ENCODE results near the gene MYL4. TPM values are rescaled to one million over a fixed set of nuclear protein-coding genes. Genes with fewer than 3 reads are reported as not detected.
"Not testable (repeated sequence)": the region's sequence is repeated elsewhere in the genome, so short reads cannot be mapped to it uniquely, and the experiment has no call there.

The MYL4 gene
- total RNA-seq, 1 experiment from 2014 or later = 1.6 TPM

GRCh38 chr17:47170710-47171109 is 38.4 kb upstream of the MYL4 start:
- CTCF ChIA-PET = interaction anchor here (0.6 kb wide), 1 partner anchor 1525 kb away, joined by 10 read pairs; no protein-coding TSS in a partner anchor
- Histone ChIP-seq H3K9me3 (ENCODE audit: low read length) (no peaks in the 10 kb centered on the region), H3K27me3 (ENCODE audit: low read length) (no peaks in the 10 kb centered on the region), H3K9ac (ENCODE audit: low read length) (no peak overlapping the region), H3K4me3 (ENCODE audit: low read length) (no peak overlapping the region), H3K4me1 (ENCODE audit: insufficient read depth, low read length) (no peaks in the 10 kb centered on the region), H2AFZ (ENCODE audit: low read length) (no peak overlapping the region), H3K4me2 (ENCODE audit: low read length) (no peak overlapping the region), H3K79me2 (ENCODE audit: low read length) (peaks cover 59% of the 10 kb centered on the region), H4K20me1 (ENCODE audit: low read length) (peaks cover 24% of the 10 kb centered on the region; the same call in 1 of the 2 replicates), H3K36me3 (ENCODE audit: low read depth, low read length) (peaks cover 60% of the 10 kb centered on the region), H3K9me2 (replicated peaks; ENCODE audit: low read length) (no peaks in the 10 kb centered on the region), H3F3A (ENCODE audit: low read length, unreplicated experiment) (no peaks in the 10 kb centered on the region), H3K27ac (ENCODE audit: low read length) (no peak overlapping the region)
- DNase-seq (no peak), ATAC-seq (no peak)
- TF ChIP-seq EZH2 (IDR thresholded peaks at IDR 0.05; ENCODE audit: low read length, unreplicated experiment) = no peak
- TF ChIP-seq EZH2phosphoT487 (IDR thresholded peaks at IDR 0.05; ENCODE audit: borderline replicate concordance, low read length) = no peak
- TF ChIP-seq CTCF (conservative IDR thresholded peaks at IDR 0.05; ENCODE audit: low read depth, low read length) = no peak
- intact Hi-C loops (cut with micrococcal nuclease) = no loop called here
- POLR2A ChIA-PET (ENCODE audit: unreplicated experiment) = no interaction called here
- BruUV-seq (replicated peaks) = no TSS peak

DNA sequence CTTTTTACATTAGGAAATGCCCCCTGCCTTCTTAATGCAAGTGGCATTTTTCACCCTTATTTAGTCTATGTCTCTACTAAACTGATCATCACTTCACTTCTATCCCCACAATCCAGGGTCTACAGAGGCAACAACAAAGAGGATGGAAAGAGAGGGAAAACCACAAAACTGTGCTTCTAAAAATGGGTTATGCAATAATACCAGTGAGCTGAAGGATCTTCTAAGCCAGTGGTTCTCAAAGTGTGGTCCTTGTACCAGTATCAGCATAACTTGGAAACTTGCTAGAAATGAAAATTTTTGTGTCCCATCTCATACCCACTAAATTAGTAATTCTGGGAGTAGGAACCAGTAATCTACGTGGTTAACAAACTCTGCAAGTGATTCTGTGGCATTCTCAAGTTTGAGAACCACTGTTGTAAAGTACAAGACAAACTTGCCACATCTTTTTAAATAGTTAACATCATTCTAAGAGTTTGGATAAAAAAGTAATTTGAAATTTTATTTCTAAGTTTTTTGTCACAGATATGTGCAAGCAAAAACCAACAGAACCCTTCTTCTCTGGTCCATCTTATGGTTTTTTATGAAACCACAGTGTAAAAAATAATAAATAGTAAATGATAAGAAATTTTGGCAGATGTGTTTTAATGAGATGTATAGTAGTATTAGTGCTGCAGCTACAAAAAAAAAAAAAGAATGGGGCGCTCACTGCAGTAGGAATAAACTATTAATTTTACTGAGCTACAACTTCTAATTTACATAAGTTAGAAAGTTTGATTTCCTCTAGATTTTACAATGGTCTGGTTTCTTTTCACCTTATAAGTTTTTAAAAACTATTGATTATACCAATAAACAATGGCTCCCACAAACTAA is 36.2 kb upstream of the MYL4 start:
- no TSS peak for BruUV-seq (replicated peaks)
- H3K9me3 ChIP-seq (ENCODE audit: low read length) = no peaks in the 10 kb centered on the region
- H3K27ac ChIP-seq (ENCODE audit: low read length) = no peak overlapping the region
- H3K4me1 ChIP-seq (ENCODE audit: insufficient read depth, low read length) = no peaks in the 10 kb centered on the region
- no peaks in the 10 kb centered on the region for H3K27me3 ChIP-seq (ENCODE audit: low read length)
- H2AFZ ChIP-seq (ENCODE audit: low read length) = no peak overlapping the region
- ChIA-PET CTCF (no interaction called here), POLR2A (ENCODE audit: unreplicated experiment) (no interaction called here)
- DNase-seq = no peak
- no peaks in the 10 kb centered on the region for H3K9me2 ChIP-seq (replicated peaks; ENCODE audit: low read length)
- TF ChIP-seq EZH2phosphoT487 (IDR thresholded peaks at IDR 0.05; ENCODE audit: borderline replicate concordance, low read length) = no peak
- TF ChIP-seq EZH2 (IDR thresholded peaks at IDR 0.05; ENCODE audit: low read length, unreplicated experiment) = no peak
- TF ChIP-seq CTCF (conservative IDR thresholded peaks at IDR 0.05; ENCODE audit: low read depth, low read length) = no peak
- peaks cover 78% of the 10 kb centered on the region for H3K79me2 ChIP-seq (ENCODE audit: low read length)
- no peak for ATAC-seq
- H4K20me1 ChIP-seq (ENCODE audit: low read length) = peaks cover 32% of the 10 kb centered on the region
- no peaks in the 10 kb centered on the region for H3F3A ChIP-seq (ENCODE audit: low read length, unreplicated experiment)
- H3K4me3 ChIP-seq (ENCODE audit: low read length) = no peak overlapping the region
- no peak overlapping the region for H3K4me2 ChIP-seq (ENCODE audit: low read length)
- H3K9ac ChIP-seq (ENCODE audit: low read length) = no peak overlapping the region
- intact Hi-C loops (cut with micrococcal nuclease) = no loop called here
- H3K36me3 ChIP-seq (ENCODE audit: low read depth, low read length) = peaks cover 60% of the 10 kb centered on the region

- H3K9ac ChIP-seq (ENCODE audit: low read length); intact Hi-C loops (cut with micrococcal nuclease); H3K4me3 ChIP-seq (ENCODE audit: low read length); H3K4me1 ChIP-seq (ENCODE audit: insufficient read depth, low read length); CTCF ChIA-PET; POLR2A ChIA-PET (ENCODE audit: unreplicated experiment); H3K9me2 ChIP-seq (replicated peaks; ENCODE audit: low read length); DNase-seq; H3K9me3 ChIP-seq (ENCODE audit: low read length); BruUV-seq (replicated peaks); H3F3A ChIP-seq (ENCODE audit: low read length, unreplicated experiment); H3K4me2 ChIP-seq (ENCODE audit: low read length); ATAC-seq; H3K27ac ChIP-seq (ENCODE audit: low read length); H2AFZ ChIP-seq (ENCODE audit: low read length); H3K27me3 ChIP-seq (ENCODE audit: low read length): not testable (repeated sequence)
- peaks cover 40% of the 10 kb centered on the region for H4K20me1 ChIP-seq (ENCODE audit: low read length)
- H3K36me3 ChIP-seq (ENCODE audit: low read depth, low read length) = peaks cover 60% of the 10 kb centered on the region
- H3K79me2 ChIP-seq (ENCODE audit: low read length) = peaks cover 96% of the 10 kb centered on the region
Observed at GRCh38 chr17:47174823-47175222, 34.3 kb upstream of the MYL4 start.

All from PC-3 (cell line).